Erythroblast (primary cell): ENCODE measurements around the gene ADNP.

Source experiments
- GATA1 ChIP-seq: IDR thresholded peaks from 2 replicates; pipeline ENCODE4 v1.6.1; 2011; ENCODE audit warnings: low read depth, mild to moderate bottlenecking, control low read depth, low read length, moderate library complexity
- POLR2A ChIP-seq: IDR thresholded peaks from 2 replicates; pipeline ENCODE4 v1.6.1; 2011; ENCODE audit warnings: mild to moderate bottlenecking, low read length

- TF ChIP-seq POLR2A (no peak), GATA1 (no peak)
These were observed 22.6 kb upstream of the ADNP start for GRCh38 chr20:50953821-50954220.
